HepG2 (cell line): ENCODE measurements around the gene SPINDOC. TPM values are rescaled to one million over a fixed set of nuclear protein-coding genes. Genes with fewer than 3 reads are reported as not detected.

Source experiments
- ATF7 ChIP-seq, 2 experiments: fragments of 450-650 bp in 1 of 2; sonication (generic) in 1 of 2; formaldehyde crosslinking in 1 of 2; IDR thresholded peaks; 2 replicates each; pipeline versions ENCODE4 v1.4.0 to v1.6.1; 2016 to 2020; ENCODE audit warnings: antibody characterized with exemption in 1 of 2, mild to moderate bottlenecking in 1 of 2, missing genetic modification reagents in 1 of 2
- ETS1 ChIP-seq: sonication (generic); formaldehyde crosslinking; IDR thresholded peaks from 2 replicates; pipeline ENCODE4 v1.4.0; 2020; ENCODE audit warnings: missing genetic modification reagents
- HOXA3 ChIP-seq: sonication (generic); formaldehyde crosslinking; IDR thresholded peaks from 2 replicates; pipeline ENCODE4 v1.5.0; 2020; ENCODE audit warnings: missing genetic modification reagents
- HOXA5 ChIP-seq: sonication (generic); formaldehyde crosslinking; IDR thresholded peaks from 2 replicates; pipeline ENCODE4 v1.4.0; 2020; ENCODE audit warnings: missing genetic modification reagents
- KDM1A ChIP-seq: IDR thresholded peaks from 2 replicates; pipeline ENCODE4 v1.6.1; 2016; ENCODE audit warnings: missing compliant biosample characterization
- KDM3A ChIP-seq: IDR thresholded peaks from 2 replicates; pipeline ENCODE4 v1.6.1; 2018; ENCODE audit warnings: low read depth, missing compliant biosample characterization
- NFRKB ChIP-seq: fragments of 450-650 bp; IDR thresholded peaks from 2 replicates; pipeline ENCODE4 v1.6.1; 2017
- NPAS2 ChIP-seq: sonication (generic); formaldehyde crosslinking; IDR thresholded peaks from 2 replicates; pipeline ENCODE4 v1.8.0; 2022; ENCODE audit warnings: mild to moderate bottlenecking, missing genetic modification reagents, borderline replicate concordance
- RAD21 ChIP-seq: fragments of 450-650 bp; formaldehyde crosslinking; IDR thresholded peaks from 2 replicates; pipeline ENCODE4 v1.5.0; 2020; ENCODE audit warnings: mild to moderate bottlenecking
- RBFOX2 ChIP-seq: fragments of 200-400 bp; formaldehyde crosslinking; IDR thresholded peaks from 2 replicates; pipeline ENCODE4 v1.6.1; 2017; ENCODE audit warnings: low read depth, mild to moderate bottlenecking, low read length
- RFXANK ChIP-seq: IDR thresholded peaks from 2 replicates; pipeline ENCODE4 v1.6.1; 2016
- RNF2 ChIP-seq: fragments of 450-650 bp; conservative IDR thresholded peaks from 2 replicates; pipeline ENCODE4 v1.6.1; 2016; ENCODE audit warnings: low read depth
- SP5 ChIP-seq: IDR thresholded peaks from 2 replicates; pipeline ENCODE4 v1.6.1; 2016; ENCODE audit warnings: low read depth, borderline replicate concordance
- ZNF124 ChIP-seq: sonication (generic); formaldehyde crosslinking; IDR thresholded peaks from 2 replicates; pipeline ENCODE4 v1.4.0; 2020; ENCODE audit warnings: missing genetic modification reagents
- ZNF354B ChIP-seq: sonication (generic); formaldehyde crosslinking; IDR thresholded peaks from 2 replicates; pipeline ENCODE4 v1.8.0; 2022; ENCODE audit warnings: mild to moderate bottlenecking, missing genetic modification reagents
- ZNF512B ChIP-seq: sonication (generic); formaldehyde crosslinking; IDR thresholded peaks from 2 replicates; pipeline ENCODE4 v1.5.1; 2020; ENCODE audit warnings: missing genetic modification reagents, mild to moderate bottlenecking, borderline replicate concordance
- ZNF605 ChIP-seq: sonication (generic); formaldehyde crosslinking; IDR thresholded peaks from 2 replicates; pipeline ENCODE4 v1.8.0; 2022; ENCODE audit warnings: mild to moderate bottlenecking, missing genetic modification reagents
- ZNF607 ChIP-seq: sonication (generic); formaldehyde crosslinking; IDR thresholded peaks from 2 replicates; pipeline ENCODE4 v1.5.1; 2020; ENCODE audit warnings: missing genetic modification reagents, mild to moderate bottlenecking, borderline replicate concordance
- ZSCAN31 ChIP-seq: sonication (generic); formaldehyde crosslinking; IDR thresholded peaks from 2 replicates; pipeline ENCODE4 v1.5.0; 2020; ENCODE audit warnings: low read depth, mild to moderate bottlenecking, missing genetic modification reagents
- polyA plus RNA-seq, 8 experiments: library from polyadenylated mRNA; depleted of rRNA in 3 of 8; stranded (reverse) in 7 of 8; unstranded in 1 of 8; fragments of >200 nt; fragmentation: Illumina TruSeq in 4 of 8; extraction: Trizol in 4 of 8; gene quantifications; 2 replicates each; pipeline versions ENCODE4 v1.2.1 to v1.2.3, GENCODE V29; 2011 to 2016; ENCODE audit warnings: low read depth in 4 of 8, missing spikeins in 1 of 8, mixed read lengths in 1 of 8; ENCODE audit not compliant: insufficient read depth in 1 of 8
- total RNA-seq, 5 experiments: library from RNA; depleted of rRNA; stranded (reverse); fragments of >200 nt; fragmentation: Illumina TruSeq; extraction: Trizol; gene quantifications; 2 replicates each; pipeline ENCODE4 v1.2.3, GENCODE V29; 2016; ENCODE audit warnings: low read depth in 1 of 5
- TF ChIP-seq, protein P1 (sequence below): sonication (generic); formaldehyde crosslinking; IDR thresholded peaks from 2 replicates; pipeline ENCODE4 v1.5.1; 2020; ENCODE audit warnings: mild to moderate bottlenecking, missing genetic modification reagents, moderate library complexity
- TF ChIP-seq, protein P2 (sequence below): sonication (generic); formaldehyde crosslinking; IDR thresholded peaks from 2 replicates; pipeline ENCODE4 v1.5.0; 2020; ENCODE audit warnings: missing genetic modification reagents

Gene SPINDOC
- total and polyA plus RNA-seq, 2 of the 13 experiments (the other 11 are each of a cell fraction or from before 2014, with no cell fraction given), result 21.4 to 29.9 TPM

DNA sequence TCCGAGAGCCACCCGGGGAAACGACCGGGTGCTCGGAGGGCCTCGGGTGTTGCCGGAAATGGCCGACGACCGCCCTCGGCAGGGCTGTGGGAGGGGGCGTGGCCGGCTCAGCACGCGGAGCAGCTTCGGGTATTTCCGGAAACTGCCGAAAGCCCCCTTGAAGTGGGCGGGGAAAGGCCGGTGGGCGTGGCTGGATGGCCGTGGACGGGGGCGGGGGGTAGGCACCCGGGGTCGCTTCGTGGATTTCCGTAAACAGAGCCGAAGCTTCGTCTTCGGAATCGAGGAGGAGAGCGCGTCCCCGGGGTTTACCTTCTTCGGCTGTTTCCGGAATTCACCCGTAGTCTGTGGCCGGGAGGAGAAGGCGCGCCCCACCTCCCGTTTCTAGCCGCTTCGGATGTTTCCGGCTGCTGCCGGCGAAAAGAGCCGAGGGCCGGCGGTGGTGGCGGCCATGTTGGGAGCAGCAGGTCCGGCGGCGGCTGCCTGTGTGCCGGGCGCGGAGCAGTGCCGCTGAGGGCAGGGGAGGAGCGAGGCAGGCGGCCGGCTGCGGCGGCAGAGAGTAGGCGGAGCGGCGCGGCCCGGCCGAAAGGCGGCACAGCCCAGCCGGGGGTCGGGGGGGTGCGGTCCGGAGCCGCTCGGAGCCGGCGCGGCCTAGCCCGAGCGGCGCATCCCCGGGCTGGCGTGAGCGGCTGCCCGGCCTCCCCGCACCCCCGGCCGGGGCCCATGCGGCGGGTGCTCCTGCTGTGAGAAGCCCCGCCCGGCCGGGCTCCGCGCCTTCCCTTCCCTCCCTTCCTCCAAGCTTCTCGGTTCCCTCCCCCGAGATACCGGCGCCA lies 25.6 kb downstream of the SPINDOC start, which contains the start of gene MARK2 (continued):
- TF ChIP-seq RFXANK (CRISPR knock-in tag) (no peak), HOXA5 (CRISPR knock-in tag) (peak; percentile 75; the same call in 1 of the 2 replicates), ZNF607 (CRISPR knock-in tag) (no peak), NFRKB (no peak), NPAS2 (CRISPR knock-in tag) (no peak), HOXA3 (CRISPR knock-in tag) (peak; percentile 70; the same call in 1 of the 2 replicates), KDM1A (no peak), ETS1 (CRISPR knock-in tag) (no peak), ZNF124 (0 out of 2 replicates have a peak, but pooled peaks have one; percentile 17), ATF7 (IDR thresholded peaks at IDR 0.05) (no peak), ATF7 (CRISPR knock-in tag; IDR thresholded peaks at IDR 0.05) (no peak), ZNF605 (no peak), RAD21 (CRISPR knock-in tag) (0 out of 2 replicates have a peak, but pooled peaks have one; percentile 30), ZSCAN31 (CRISPR knock-in tag) (no peak; the same call in 1 of the 2 replicates), KDM3A (CRISPR knock-in tag) (no peak), ZNF512B (CRISPR knock-in tag) (no peak), RNF2 (no peak), ZNF354B (CRISPR knock-in tag) (no peak), RBFOX2 (peak; percentile 87), SP5 (CRISPR knock-in tag) (peak; percentile 76; the same call in 1 of the 2 replicates)
- TF ChIP-seq, protein P1, sequence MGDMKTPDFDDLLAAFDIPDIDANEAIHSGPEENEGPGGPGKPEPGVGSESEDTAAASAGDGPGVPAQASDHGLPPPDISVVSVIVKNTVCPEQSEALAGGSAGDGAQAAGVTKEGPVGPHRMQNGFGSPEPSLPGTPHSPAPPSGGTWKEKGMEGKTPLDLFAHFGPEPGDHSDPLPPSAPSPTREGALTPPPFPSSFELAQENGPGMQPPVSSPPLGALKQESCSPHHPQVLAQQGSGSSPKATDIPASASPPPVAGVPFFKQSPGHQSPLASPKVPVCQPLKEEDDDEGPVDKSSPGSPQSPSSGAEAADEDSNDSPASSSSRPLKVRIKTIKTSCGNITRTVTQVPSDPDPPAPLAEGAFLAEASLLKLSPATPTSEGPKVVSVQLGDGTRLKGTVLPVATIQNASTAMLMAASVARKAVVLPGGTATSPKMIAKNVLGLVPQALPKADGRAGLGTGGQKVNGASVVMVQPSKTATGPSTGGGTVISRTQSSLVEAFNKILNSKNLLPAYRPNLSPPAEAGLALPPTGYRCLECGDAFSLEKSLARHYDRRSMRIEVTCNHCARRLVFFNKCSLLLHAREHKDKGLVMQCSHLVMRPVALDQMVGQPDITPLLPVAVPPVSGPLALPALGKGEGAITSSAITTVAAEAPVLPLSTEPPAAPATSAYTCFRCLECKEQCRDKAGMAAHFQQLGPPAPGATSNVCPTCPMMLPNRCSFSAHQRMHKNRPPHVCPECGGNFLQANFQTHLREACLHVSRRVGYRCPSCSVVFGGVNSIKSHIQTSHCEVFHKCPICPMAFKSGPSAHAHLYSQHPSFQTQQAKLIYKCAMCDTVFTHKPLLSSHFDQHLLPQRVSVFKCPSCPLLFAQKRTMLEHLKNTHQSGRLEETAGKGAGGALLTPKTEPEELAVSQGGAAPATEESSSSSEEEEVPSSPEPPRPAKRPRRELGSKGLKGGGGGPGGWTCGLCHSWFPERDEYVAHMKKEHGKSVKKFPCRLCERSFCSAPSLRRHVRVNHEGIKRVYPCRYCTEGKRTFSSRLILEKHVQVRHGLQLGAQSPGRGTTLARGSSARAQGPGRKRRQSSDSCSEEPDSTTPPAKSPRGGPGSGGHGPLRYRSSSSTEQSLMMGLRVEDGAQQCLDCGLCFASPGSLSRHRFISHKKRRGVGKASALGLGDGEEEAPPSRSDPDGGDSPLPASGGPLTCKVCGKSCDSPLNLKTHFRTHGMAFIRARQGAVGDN (CRISPR knock-in tag), result peak; percentile 43; the same call in 1 of the 2 replicates
- TF ChIP-seq, protein P2, sequence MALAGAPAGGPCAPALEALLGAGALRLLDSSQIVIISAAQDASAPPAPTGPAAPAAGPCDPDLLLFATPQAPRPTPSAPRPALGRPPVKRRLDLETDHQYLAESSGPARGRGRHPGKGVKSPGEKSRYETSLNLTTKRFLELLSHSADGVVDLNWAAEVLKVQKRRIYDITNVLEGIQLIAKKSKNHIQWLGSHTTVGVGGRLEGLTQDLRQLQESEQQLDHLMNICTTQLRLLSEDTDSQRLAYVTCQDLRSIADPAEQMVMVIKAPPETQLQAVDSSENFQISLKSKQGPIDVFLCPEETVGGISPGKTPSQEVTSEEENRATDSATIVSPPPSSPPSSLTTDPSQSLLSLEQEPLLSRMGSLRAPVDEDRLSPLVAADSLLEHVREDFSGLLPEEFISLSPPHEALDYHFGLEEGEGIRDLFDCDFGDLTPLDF (CRISPR knock-in tag), result no peak
